Thyroid gland (tissue), 4 donors: ENCODE measurements around the gene RHOJ.

Experiments used
- POLR2A ChIP-seq, 2 donors: fragments of 450-650 bp; IDR thresholded peaks; one replicate each; pipeline ENCODE4 v1.6.1; 2017; ENCODE audit warnings: antibody characterized with exemption in 2 of 2, mild to moderate bottlenecking in 2 of 2, moderate library complexity in 1 of 2
- TF ChIP-seq, protein P1 (sequence below), 6 experiments: fragments of 200-600 bp in 3 of 6; fragments of 450-650 bp in 3 of 6; sonication (generic) in 3 of 6; IDR thresholded peaks; one replicate each; pipeline ENCODE4 v1.5.1; 2016 to 2019; ENCODE audit warnings: antibody characterized with exemption in 6 of 6, mild to moderate bottlenecking in 2 of 6, inconsistent platforms in 1 of 6, moderate library complexity in 1 of 6

DNA sequence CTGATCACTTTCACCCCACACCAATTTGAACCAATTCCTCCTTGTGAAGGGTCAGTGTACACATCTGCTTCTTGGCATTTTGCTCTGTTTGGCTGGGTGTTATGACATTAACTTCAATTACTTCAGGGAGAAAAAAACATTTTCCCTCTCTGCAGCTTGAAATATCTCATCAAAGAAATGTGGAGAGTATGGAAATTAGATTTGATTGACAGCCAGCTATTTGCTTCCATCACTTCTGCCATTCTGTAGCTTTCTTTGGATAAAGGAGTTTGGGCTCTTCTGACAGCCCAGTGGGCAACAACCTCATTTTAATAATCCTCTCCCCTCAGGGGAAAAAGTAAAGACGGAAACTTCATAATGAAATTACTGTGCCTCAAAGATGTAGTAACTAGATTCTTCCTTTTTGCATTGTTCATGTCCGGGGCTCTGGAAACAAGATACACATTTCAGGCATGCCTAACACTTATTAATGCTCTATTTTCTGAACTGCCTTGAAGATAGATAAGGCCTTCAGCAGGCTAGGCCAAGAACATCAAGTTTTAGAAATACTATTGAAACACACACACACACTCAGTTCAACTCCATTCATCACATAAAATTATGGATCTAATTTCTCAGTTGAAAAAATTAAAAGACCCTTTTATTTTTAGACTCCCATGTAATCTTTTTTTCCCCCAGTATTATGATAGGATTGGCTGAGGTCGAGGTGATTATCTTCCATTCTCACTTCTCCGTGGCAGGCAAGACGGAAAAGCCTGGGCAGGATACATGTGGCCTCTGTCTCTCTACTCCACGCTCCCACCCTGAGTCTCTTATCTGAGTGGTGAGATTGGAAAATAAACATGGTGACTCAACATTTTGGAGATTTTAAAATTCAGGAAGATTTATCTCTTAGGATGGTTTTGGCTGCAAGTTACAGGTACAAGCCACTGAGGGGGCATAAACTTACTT lies 124.8 kb downstream of the RHOJ start:
- TF ChIP-seq, protein P1, sequence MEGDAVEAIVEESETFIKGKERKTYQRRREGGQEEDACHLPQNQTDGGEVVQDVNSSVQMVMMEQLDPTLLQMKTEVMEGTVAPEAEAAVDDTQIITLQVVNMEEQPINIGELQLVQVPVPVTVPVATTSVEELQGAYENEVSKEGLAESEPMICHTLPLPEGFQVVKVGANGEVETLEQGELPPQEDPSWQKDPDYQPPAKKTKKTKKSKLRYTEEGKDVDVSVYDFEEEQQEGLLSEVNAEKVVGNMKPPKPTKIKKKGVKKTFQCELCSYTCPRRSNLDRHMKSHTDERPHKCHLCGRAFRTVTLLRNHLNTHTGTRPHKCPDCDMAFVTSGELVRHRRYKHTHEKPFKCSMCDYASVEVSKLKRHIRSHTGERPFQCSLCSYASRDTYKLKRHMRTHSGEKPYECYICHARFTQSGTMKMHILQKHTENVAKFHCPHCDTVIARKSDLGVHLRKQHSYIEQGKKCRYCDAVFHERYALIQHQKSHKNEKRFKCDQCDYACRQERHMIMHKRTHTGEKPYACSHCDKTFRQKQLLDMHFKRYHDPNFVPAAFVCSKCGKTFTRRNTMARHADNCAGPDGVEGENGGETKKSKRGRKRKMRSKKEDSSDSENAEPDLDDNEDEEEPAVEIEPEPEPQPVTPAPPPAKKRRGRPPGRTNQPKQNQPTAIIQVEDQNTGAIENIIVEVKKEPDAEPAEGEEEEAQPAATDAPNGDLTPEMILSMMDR (IDR thresholded peaks at IDR 0.05) = no peak
- no peak for TF ChIP-seq POLR2A (IDR thresholded peaks at IDR 0.05)
